Activated gamma-delta T cell treated with Interleukin-2 at 50 U/mL for 16 hours (primary cell): Measurements from ENCODE around the gene BPI.
"Not testable (repeated sequence)": the region's sequence is repeated elsewhere in the genome, so short reads cannot be mapped to it uniquely, and the experiment has no call there.

Source experiments
- DNase-seq: peaks from one replicate; pipeline ENCODE4 v3.0.0-alpha.2; 2020

The BPI gene

GRCh38 chr20:38278763-38279162 is 25.2 kb upstream of the BPI start:
- DNase-seq: no peak

DNA sequence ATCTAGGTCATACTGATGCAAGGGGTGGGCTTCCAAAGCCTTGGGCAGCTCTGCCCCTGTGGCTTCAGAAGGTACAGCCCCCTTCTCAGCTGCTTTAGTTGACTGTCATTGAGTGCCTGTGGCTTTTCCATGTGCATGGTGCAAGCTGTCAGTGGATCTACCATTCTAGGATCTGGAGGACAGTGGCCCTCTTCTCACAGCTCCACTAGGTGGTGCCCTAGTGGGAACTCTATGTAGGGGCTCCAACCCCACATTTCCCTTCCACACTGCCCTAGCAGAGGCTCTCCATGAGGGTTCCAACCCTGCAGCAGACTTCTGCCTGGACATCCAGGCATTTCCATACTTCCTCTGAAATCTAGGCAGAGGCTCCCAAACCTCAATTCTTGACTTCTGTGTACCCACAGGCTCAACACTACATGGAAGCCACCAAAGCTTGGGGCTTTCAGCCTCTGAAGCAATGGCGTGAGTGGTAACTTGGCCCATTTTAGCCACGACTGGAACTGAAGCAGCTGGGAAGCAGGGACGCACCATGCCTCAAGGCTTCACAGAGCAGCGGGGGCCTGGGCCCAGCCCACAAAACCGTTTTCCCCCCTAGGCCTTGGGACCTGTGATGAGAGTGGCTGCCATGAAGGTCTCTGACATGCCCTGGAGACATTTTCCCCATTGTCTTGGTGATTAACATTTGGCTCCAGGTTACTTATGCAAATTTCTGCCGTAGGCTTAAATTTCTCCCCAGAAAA is 22.6 kb upstream of the BPI start:
- not testable (repeated sequence) for DNase-seq

GRCh38 chr20:38283236-38283635 is 20.7 kb upstream of the BPI start:
- DNase-seq: no peak

GRCh38 chr20:38284066-38284650 is 19.8 kb upstream of the BPI start:
- not testable (repeated sequence) for DNase-seq

DNA sequence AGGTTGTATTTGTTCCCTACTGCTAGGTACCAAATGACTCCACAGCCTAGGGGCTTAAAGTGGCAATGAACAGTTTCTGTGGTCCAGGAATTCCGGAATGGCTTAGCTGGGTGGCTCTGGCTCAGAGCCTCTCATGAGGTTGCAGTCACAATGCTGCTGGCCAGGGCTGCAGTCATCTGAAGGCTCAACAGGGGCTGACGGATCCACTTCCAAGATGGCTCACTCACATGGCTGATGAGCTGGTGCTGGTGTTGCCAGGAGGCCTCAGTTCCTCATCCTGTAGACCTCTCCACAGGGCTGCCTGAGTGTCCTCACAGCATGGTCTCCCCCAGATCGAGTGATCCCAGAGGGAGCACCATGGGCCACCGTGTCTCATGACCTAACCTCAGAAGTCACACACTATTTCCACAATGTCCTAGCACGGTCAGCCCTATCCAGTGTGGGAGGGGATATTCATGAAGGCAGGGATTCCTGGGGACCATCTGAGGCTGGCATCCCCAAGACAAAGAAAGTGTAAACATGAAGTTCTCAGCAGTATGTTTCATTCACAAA is 19.0 kb upstream of the BPI start:
- no peak for DNase-seq

- no peak for DNase-seq
Measured at GRCh38 chr20:38286586-38287531, 17.1 kb upstream of the BPI start.

DNA sequence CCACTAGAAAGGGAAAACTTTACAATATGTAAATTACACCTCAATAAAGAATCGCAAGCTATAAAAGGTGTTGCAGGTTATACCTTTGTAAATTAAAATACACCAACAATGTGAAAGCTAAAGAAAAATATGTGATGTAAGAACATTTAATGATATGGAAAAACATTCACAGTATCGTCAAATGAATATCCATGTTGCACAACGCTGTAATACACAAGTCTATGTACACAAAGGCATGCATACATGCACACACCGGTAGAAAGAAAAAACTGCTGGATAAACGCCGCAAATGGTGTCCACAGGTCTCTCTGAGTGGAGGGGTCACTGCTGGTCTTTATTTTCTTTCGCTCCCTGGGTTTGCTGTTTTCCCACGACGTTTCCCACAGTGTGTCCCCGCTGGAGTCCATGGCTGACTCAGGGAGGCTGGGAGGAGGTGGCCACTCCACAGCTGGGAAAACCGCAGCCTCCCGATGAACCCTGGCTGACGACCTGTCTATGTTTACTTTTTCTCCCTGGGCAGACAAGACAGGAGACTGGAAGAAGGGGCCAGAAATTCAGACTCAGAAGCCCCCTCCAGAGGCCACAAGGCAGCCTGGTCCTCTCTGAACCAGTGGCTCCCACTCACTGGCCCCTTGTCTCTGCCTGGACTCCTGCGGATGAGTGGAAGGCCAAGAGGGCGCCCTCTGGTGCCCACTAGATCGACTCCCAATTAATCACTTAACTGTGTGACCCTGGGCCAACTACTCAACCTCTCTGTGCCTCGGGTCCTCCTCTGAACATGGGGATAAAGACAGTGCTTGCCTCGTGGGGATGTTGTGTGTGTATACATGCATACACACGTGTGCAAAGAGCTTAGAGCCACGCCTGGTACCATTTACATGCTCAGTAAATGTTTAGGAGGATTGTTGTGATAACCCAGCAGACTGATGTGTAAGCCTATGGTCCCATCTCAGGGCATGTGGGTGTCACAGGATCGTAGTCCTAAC is 12.8 kb upstream of the BPI start:
- DNase-seq: no peak

DNA sequence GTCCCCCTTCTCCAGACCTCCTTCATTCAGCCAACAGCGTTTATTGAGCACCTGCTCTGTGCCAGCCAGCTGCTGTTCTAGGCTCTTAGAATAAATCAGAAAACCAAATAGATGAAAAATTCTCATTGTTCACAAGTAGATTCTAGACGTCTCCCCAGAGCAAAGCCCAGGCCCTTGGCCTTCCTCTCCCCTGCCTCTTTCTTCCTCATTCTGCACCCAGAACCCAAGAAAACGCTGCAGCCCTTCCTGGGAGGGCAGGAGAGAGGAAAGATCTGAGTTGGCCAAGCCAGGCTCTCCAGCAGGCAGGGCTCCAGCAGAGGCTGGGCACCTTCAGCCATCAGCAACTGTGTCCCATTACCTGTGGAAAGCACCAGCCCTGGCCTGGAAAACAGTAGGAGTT is 12.0 kb upstream of the BPI start:
- DNase-seq: no peak

DNA sequence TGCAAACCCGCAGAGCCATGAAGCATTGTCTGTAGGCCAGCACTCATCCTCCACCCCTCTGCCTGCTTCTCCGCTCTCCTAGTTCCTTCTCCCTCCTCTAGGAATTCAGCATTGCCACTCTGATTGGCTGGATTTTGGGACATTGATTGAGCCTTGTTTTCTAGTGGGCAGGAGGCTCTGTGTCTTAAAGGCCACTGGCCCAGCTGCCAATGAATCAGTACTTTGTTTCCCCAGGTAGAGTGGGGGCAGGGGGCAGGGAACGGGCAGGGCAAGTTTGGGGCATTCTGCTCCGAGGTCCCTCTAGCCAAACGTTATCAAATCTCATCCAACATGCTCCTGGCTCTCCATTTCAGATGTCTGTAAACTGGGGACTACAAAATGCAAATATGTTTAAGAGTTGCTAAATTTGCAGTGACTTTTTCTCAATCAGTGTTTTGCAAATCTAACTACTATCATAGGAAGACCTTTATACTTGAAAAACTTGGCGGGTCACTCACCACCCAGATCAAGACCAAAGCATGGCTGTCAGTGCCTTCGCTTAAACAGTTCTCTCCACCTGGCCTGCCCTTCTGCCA is 10.4 kb upstream of the BPI start:
- DNase-seq: no peak

- DNase-seq: no peak
Measured at GRCh38 chr20:38294076-38294591, 9.8 kb upstream of the BPI start.

- no peak for DNase-seq
Measured at GRCh38 chr20:38295811-38296210, 8.1 kb upstream of the BPI start.

DNA sequence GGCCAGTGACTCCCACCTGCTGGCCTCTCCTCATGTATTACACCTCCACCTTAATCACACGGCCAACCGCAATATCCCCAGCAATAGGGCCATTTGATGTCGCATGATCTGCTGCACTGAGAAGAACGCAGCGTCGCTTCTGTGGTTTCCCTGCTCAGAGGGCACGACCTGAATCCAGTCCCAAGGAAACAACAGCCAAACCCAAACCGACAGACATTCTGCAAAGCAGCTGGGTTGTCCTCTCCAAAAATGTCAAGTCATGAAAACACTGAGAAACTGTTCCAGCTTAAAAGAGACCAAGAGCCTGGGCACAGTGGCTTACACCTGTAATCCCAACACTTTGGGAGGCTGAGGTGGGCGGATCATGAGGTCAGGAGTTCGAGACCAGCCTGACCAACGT is 7.5 kb upstream of the BPI start:
- DNase-seq: no peak

- no peak for DNase-seq
Measured at GRCh38 chr20:38297916-38298674, 5.9 kb upstream of the BPI start.

DNA sequence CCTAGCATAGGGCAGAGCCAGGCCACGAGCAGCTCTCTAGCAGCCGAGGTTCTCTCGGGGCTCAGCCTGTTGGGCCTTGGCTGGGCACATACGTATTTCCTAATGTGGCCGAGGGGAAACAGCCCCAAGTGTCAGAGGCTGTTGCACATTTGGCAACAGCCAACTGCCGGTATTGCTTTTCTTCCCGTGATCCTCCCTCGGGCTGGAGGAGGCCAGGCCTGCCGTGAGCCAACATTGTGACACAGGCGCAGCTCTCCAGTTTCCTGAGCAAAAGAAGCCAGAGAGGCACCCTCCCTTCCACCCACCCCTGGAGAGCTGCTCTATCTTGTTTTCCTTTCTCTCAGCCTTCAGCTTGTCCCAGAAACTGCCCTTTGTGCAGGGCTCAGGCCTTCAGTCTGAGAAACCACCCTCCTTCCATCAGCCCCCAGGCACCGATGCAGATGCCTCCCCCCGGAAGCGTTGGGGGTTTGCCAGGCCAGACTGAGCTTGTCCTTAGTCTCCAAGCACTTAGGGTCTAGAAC is 5.1 kb upstream of the BPI start:
- no peak for DNase-seq

GRCh38 chr20:38299963-38300362 is 4.0 kb upstream of the BPI start:
- no peak for DNase-seq

DNA sequence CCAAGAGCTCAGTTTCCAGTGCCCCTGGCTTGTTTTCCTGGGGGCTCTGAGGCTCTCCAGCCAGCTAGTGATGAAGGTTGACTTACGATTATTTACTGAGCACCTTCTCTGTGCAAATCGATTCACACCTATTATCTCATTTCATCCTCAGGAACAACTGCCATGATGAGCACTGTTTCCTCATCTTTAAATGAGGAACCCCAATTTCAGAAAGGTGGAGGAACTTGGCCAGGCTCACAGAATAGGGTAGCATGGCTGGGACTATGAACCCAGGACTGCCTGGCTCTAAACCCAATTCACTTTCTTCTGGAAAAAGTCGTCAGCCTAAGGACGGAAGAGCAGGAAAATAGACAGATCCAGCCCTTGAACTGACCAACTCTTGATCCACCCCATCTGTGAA is 3.5 kb upstream of the BPI start:
- DNase-seq: no peak

GRCh38 chr20:38301309-38301708 is 2.6 kb upstream of the BPI start:
- no peak for DNase-seq

- DNase-seq: no peak
Measured at GRCh38 chr20:38302786-38303185, 1.2 kb upstream of the BPI start.

DNA sequence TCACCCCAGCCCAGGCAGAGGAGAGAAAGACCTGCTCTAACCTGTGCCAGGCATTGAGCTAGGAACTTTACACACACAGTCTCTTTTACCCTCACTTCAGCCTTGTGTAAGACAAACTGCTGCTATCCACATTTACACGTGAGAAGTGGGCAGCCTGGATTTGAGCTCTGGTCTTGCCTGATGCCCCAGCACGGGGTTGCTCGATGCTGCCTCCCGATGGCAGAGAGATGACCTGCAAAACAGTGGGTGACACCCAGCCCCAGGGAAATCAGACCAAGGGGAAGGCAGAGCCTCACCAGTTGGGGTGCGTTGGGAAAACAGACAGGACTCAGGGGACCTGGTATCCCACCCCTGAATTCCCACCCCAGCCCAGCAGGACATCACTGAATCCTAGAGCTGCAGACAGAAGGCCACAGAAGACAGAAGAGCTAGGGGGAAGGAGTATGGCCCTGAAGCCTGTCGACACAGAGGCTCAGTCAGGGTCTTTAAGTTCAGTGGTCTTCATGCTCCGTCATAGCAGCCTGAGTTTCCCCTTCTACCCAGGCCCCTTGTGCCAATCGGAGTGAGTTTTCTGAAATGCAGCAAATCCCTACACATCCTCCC is 990 bp downstream of the BPI start:
- no peak for DNase-seq

GRCh38 chr20:38305541-38305940 is 1.6 kb downstream of the BPI start:
- DNase-seq: no peak
